Mesenchymal stem cell (in vitro differentiated cells and primary cell): ENCODE data around the gene RBMXL3.

ENCODE experiments used
- DNase-seq: peaks from one replicate; pipeline ENCODE4 v3.0.0-alpha.2; 2013
- H2AFZ ChIP-seq: one replicate; pipeline ENCODE4 v1.6.1; 2013; ENCODE audit warnings: low read depth, mild to moderate bottlenecking, control low read depth, inconsistent platforms, low read length, moderate library complexity
- H2AK5ac ChIP-seq: 2 replicates; pipeline ENCODE4 v1.6.1; 2013; ENCODE audit warnings: low read length, moderate library complexity, mild to moderate bottlenecking, inconsistent platforms; ENCODE audit not compliant: severe bottlenecking
- H2BK120ac ChIP-seq: one replicate; pipeline ENCODE4 v1.6.1; 2013; ENCODE audit warnings: low read depth, mild to moderate bottlenecking, inconsistent platforms, low read length, moderate library complexity
- H2BK12ac ChIP-seq, 2 experiments: one replicate each; pipeline ENCODE4 v1.6.1; 2013; ENCODE audit warnings: inconsistent platforms in 2 of 2, low read length in 2 of 2, mild to moderate bottlenecking in 2 of 2, moderate library complexity in 2 of 2, control low read depth in 1 of 2
- H2BK15ac ChIP-seq: one replicate; pipeline ENCODE4 v1.6.1; 2013; ENCODE audit warnings: mild to moderate bottlenecking, low read depth, inconsistent platforms; ENCODE audit not compliant: poor library complexity, severe bottlenecking
- H2BK5ac ChIP-seq: 2 replicates; pipeline ENCODE4 v1.6.1; 2013; ENCODE audit warnings: low read depth, mild to moderate bottlenecking, low read length, control low read depth, inconsistent platforms; ENCODE audit not compliant: poor library complexity, severe bottlenecking
- H3K14ac ChIP-seq, 2 experiments: one replicate each; pipeline ENCODE4 v1.6.1; 2013; ENCODE audit warnings: inconsistent platforms in 2 of 2, low read length in 2 of 2, control low read depth in 1 of 2, mild to moderate bottlenecking in 1 of 2, moderate library complexity in 1 of 2
- H3K18ac ChIP-seq, 2 experiments: one replicate each; pipeline ENCODE4 v1.6.1; 2013; ENCODE audit warnings: inconsistent platforms in 2 of 2, low read length in 2 of 2, control low read depth in 1 of 2, low read depth in 1 of 2, mild to moderate bottlenecking in 1 of 2
- H3K23ac ChIP-seq, 2 experiments: one replicate each; pipeline ENCODE4 v1.6.1; 2013; ENCODE audit warnings: inconsistent platforms in 2 of 2, low read length in 2 of 2, mild to moderate bottlenecking in 2 of 2, moderate library complexity in 2 of 2, control low read depth in 1 of 2
- H3K27ac ChIP-seq: 2 replicates; pipeline ENCODE4 v1.5.1; 2013; ENCODE audit warnings: mild to moderate bottlenecking, moderate library complexity, low read length, control low read depth, inconsistent platforms; ENCODE audit not compliant: poor library complexity, severe bottlenecking
- H3K27me3 ChIP-seq, 2 experiments: 2 replicates each; pipeline versions ENCODE4 v1.6.1 to v1.7.0; 2013; ENCODE audit warnings: low read length in 2 of 2, mild to moderate bottlenecking in 2 of 2, moderate library complexity in 2 of 2, control low read depth in 1 of 2, inconsistent platforms in 1 of 2; ENCODE audit not compliant: control insufficient read depth in 1 of 2, insufficient read depth in 1 of 2
- H3K36me3 ChIP-seq, 2 experiments: 2 replicates each; pipeline versions ENCODE4 v1.6.1 to v1.7.0; 2013; ENCODE audit warnings: low read length in 2 of 2, control low read depth in 1 of 2, inconsistent platforms in 1 of 2, low read depth in 1 of 2, mild to moderate bottlenecking in 1 of 2; ENCODE audit not compliant: insufficient read depth in 2 of 2, control insufficient read depth in 1 of 2
- H3K4ac ChIP-seq, 2 experiments: one replicate each; pipeline ENCODE4 v1.6.1; 2013; ENCODE audit warnings: inconsistent platforms in 2 of 2, low read length in 2 of 2, mild to moderate bottlenecking in 2 of 2, moderate library complexity in 2 of 2, control low read depth in 1 of 2, low read depth in 1 of 2
- H3K4me1 ChIP-seq: 2 replicates; pipeline ENCODE4 v1.6.1; 2013; ENCODE audit warnings: low read depth, low read length, control low read depth; ENCODE audit not compliant: control insufficient read depth, insufficient read depth
- H3K4me2 ChIP-seq: 2 replicates; pipeline ENCODE4 v1.6.1; 2013; ENCODE audit warnings: low read length, mild to moderate bottlenecking, inconsistent platforms; ENCODE audit not compliant: poor library complexity, severe bottlenecking
- H3K4me3 ChIP-seq, 2 experiments: 2 replicates each; pipeline versions ENCODE4 v1.5.1 to v1.7.0; 2013; ENCODE audit warnings: low read length in 2 of 2, mild to moderate bottlenecking in 2 of 2, control low read depth in 1 of 2, low read depth in 1 of 2; ENCODE audit not compliant: insufficient read depth in 1 of 2
- H3K79me1 ChIP-seq: replicated peaks from 2 replicates; pipeline ENCODE4 v1.6.1; 2013; ENCODE audit warnings: mild to moderate bottlenecking, control low read depth, low read length, inconsistent platforms; ENCODE audit not compliant: poor library complexity, severe bottlenecking
- H3K9ac ChIP-seq: 2 replicates; pipeline ENCODE4 v1.7.0; 2013; ENCODE audit warnings: mild to moderate bottlenecking, low read length, moderate library complexity
- H3K9me3 ChIP-seq: 2 replicates; pipeline ENCODE4 v1.7.0; 2013; ENCODE audit warnings: mild to moderate bottlenecking, low read length; ENCODE audit not compliant: control insufficient read depth
- H4K8ac ChIP-seq: one replicate; pipeline ENCODE4 v1.6.1; 2013; ENCODE audit warnings: inconsistent platforms, mild to moderate bottlenecking, low read length, moderate library complexity
- H4K91ac ChIP-seq: one replicate; pipeline ENCODE4 v1.6.1; 2013; ENCODE audit warnings: mild to moderate bottlenecking, low read length, inconsistent platforms
- WGBS: methylation state at CpG from one replicate; pipeline ENCODE4 v1.1.7; 2013; ENCODE audit warnings: mixed read lengths; 5-methylcytosine and 5-hydroxymethylcytosine counted together

Gene RBMXL3

DNA sequence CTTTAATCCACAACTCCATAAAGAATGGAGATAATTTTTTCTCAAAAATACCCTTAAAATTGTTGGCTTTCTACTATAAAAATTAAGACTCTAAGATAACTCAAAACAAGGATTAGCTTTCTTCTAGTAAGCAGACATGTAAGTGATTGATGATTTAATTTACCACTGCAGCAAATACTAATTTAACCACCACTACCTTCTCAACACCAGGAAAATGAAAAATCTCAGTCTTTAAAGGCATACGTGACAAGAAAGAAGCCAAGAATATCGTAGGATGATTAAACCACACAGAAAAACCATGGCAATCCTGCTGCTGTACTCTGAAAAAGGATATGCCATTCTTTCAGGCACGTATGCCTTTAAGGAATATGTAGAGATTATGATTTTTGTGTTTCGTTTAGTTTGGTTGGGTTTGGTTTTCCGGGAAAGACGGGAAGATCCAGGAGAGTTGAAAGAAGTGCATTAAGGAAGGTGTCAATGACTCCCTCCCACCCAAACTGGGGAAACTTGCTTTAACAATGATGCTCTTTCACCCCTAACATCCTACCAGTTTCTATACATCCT lies 43.8 kb downstream of the RBMXL3 start:
- H2AK5ac ChIP-seq, result no peak overlapping the region
- H3K4me1 ChIP-seq, result no peaks in the 10 kb centered on the region
- H3K4ac ChIP-seq, result peak overlapping the region in 1 of 2 experiments; percentile 26
- H2BK15ac ChIP-seq, result no peak overlapping the region
- H3K27me3 ChIP-seq, result peaks cover 0 to 38% of the 10 kb centered on the region in 2 experiments
- no peaks in the 10 kb centered on the region for H3K79me1 ChIP-seq
- H3K18ac ChIP-seq, result peak overlapping the region in 1 of 2 experiments; percentile 82
- peak overlapping the region in 1 of 2 experiments; percentile 78 for H2BK12ac ChIP-seq
- H3K27ac ChIP-seq, result no peak overlapping the region
- no peak overlapping the region for H2BK5ac ChIP-seq
- H2AFZ ChIP-seq, result peak overlapping the region; percentile 88
- H3K9ac ChIP-seq, result peak overlapping the region; percentile 85
- peak overlapping the region in 1 of 2 experiments; percentile 91 for H3K14ac ChIP-seq
- no peak overlapping the region for H4K91ac ChIP-seq
- H3K4me2 ChIP-seq, result peak overlapping the region; percentile 91
- no peak for DNase-seq
- no peak overlapping the region for H4K8ac ChIP-seq
- H3K4me3 ChIP-seq, result peak overlapping the region; percentile 81 to 88
- no peak overlapping the region for H2BK120ac ChIP-seq
- H3K23ac ChIP-seq, result no peak overlapping the region
- no peaks in the 10 kb centered on the region for H3K9me3 ChIP-seq
- WGBS, result 33% methylated on average over 3 of the region's 6 CpGs
- no peaks in the 10 kb centered on the region for H3K36me3 ChIP-seq

DNA sequence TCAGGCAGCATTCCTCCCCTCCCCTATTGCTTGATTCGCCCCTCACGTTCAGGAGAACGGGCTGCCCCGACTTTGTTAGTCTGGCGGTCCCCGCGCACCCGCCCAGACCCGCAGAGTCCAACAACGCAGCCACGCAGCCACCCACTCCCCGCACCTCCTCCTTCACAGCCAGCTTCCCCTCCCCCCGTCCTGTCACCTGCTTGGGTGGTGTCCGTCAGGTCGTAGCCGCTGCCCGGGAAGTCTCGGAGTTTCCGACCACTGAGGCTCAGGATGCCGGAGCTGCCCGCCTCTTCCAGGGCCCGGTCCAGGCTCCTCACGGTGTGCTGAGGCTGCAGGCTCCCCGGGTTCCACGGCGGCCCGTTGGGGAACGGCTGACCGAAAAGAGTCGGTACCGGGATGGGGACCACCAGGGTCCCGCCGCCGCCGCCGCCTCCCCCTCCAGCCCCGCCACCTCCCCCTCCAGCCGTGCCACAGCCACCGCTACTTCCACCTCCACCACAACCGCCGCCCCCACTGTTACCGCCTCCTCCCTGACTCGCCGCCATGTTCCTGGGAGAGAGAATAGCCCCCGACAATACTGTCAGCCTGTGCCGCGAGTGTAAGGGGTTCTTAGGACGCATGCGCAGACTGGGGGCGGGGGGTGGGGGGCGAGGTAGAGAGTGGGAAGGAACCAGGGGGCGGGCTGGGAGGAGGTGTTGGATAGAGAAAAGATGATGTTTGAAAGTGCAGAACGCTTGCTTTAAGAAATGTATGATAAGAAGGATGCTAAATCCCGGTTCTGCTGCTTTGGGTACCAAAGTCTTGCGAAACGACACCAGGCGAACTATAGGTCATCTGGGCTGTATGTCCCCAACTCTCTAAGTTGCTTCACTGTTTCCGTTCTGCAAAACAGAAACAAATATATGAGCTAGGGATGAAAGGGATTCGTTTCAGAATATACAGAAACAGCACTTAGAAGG lies 44.6 kb downstream of the RBMXL3 start, which contains the start of gene LRCH2:
LRCH2 (minus strand) TSS at position 600 of the 959 bp plus-strand sequence; CDS start at position 545, 55 bp downstream.
- H3K9ac ChIP-seq, result peak within 1 kb of the TSS; percentile 85
- H3K23ac ChIP-seq, result peak within 1 kb of the TSS in 1 of 2 experiments; percentile 83
- peak within 1 kb of the TSS; percentile 70 to 82 for H3K18ac ChIP-seq
- peak within 1 kb of the TSS in 1 of 2 experiments; percentile 78 for H2BK12ac ChIP-seq
- H3K4me2 ChIP-seq, result peak within 1 kb of the TSS; percentile 91
- WGBS, result 0% methylated on average over 29 of the region's 59 CpGs
- H2BK5ac ChIP-seq, result no peak within 1 kb of the TSS
- H3K27ac ChIP-seq, result no peak within 1 kb of the TSS
- H4K8ac ChIP-seq, result no peak within 1 kb of the TSS
- H2AK5ac ChIP-seq, result no peak within 1 kb of the TSS
- H3K36me3 ChIP-seq, result no peaks in the 10 kb centered on the region
- no peak within 1 kb of the TSS for H2BK15ac ChIP-seq
- peak within 1 kb of the TSS in 1 of 2 experiments; percentile 26 for H3K4ac ChIP-seq
- peak within 1 kb of the TSS; percentile 81 to 88 for H3K4me3 ChIP-seq
- DNase-seq, result peak; percentile 65
- H2BK120ac ChIP-seq, result peak within 1 kb of the TSS; percentile 49
- peaks cover 0 to 39% of the 10 kb centered on the region in 2 experiments for H3K27me3 ChIP-seq
- H3K9me3 ChIP-seq, result no peaks in the 10 kb centered on the region
- peak within 1 kb of the TSS; percentile 88 for H2AFZ ChIP-seq
- H3K14ac ChIP-seq, result peak within 1 kb of the TSS in 1 of 2 experiments; percentile 91
- no peaks in the 10 kb centered on the region for H3K4me1 ChIP-seq
- peak within 1 kb of the TSS; percentile 83 for H4K91ac ChIP-seq
- H3K79me1 ChIP-seq, result no peaks in the 10 kb centered on the region

DNA sequence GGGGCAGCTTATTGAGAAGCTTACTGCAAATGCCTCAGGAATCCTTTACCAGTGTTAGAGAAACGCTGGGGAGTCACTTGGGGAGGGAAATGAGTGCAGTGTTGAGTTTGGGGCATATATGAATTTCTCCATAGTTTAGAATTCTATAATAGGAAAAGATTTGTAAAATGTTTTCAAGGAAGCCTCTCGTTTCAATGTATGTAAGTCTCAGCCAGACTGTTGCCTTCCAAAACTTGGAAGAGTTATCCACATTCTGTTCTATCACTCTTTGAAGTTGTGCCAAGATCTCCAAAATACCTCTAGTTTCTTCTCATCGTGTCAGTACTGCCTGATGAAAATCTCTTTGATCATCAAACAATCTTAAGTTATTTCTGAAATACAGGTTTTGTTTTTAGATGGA lies 45.3 kb downstream of the RBMXL3 start:
- Histone ChIP-seq H4K91ac (no peak overlapping the region), H3K18ac (no peak overlapping the region), H2BK15ac (no peak overlapping the region), H3K4me2 (peak overlapping the region; percentile 51), H3K4me1 (no peaks in the 10 kb centered on the region), H2AK5ac (no peak overlapping the region), H2AFZ (no peak overlapping the region), H3K27ac (no peak overlapping the region), H2BK12ac (no peak overlapping the region), H2BK5ac (no peak overlapping the region), H3K4me3 (peak overlapping the region in 1 of 2 experiments; percentile 88), H3K27me3 (peaks cover 0 to 33% of the 10 kb centered on the region in 2 experiments), H2BK120ac (no peak overlapping the region), H3K4ac (no peak overlapping the region), H3K36me3 (no peaks in the 10 kb centered on the region), H3K9me3 (no peaks in the 10 kb centered on the region), H3K79me1 (no peaks in the 10 kb centered on the region), H3K23ac (no peak overlapping the region), H4K8ac (no peak overlapping the region), H3K14ac (no peak overlapping the region), H3K9ac (peak overlapping the region; percentile 58)
- 0% methylated on average over 1 of the region's 3 CpGs for WGBS
- DNase-seq, result no peak

DNA sequence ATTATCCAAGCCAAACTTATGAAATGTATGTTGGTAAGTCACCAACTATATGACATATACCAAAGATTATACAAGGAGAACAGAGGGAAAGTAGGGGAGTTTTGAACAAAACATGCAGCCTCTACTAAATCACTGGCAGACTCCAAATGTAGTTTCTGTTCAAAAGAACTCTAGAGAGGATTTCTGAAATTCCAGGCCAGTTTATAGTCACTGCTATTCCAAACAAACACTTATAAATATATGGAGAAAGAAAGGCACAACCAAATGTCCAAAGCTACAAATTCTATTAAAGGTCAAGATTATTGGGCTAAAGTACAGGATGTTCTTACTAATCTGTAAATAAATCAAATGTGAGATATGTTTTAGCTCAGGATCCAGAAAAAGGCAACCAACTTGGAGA lies 47.4 kb downstream of the RBMXL3 start:
- no peak overlapping the region for H2BK15ac ChIP-seq
- no peak overlapping the region for H2AFZ ChIP-seq
- peaks cover 0 to 28% of the 10 kb centered on the region in 2 experiments for H3K27me3 ChIP-seq
- no peak overlapping the region for H3K14ac ChIP-seq
- no peak overlapping the region for H4K8ac ChIP-seq
- no peaks in the 10 kb centered on the region for H3K4me1 ChIP-seq
- H3K4me3 ChIP-seq, result no peak overlapping the region
- H2BK5ac ChIP-seq, result no peak overlapping the region
- H3K4me2 ChIP-seq, result no peak overlapping the region
- no peak overlapping the region for H3K4ac ChIP-seq
- DNase-seq, result no peak
- no peaks in the 10 kb centered on the region for H3K79me1 ChIP-seq
- no peak overlapping the region for H3K9ac ChIP-seq
- no peak overlapping the region for H2BK120ac ChIP-seq
- no peak overlapping the region for H2BK12ac ChIP-seq
- no peaks in the 10 kb centered on the region for H3K36me3 ChIP-seq
- H3K23ac ChIP-seq, result no peak overlapping the region
- no peaks in the 10 kb centered on the region for H3K9me3 ChIP-seq
- H3K18ac ChIP-seq, result no peak overlapping the region
- no peak overlapping the region for H2AK5ac ChIP-seq
- H3K27ac ChIP-seq, result no peak overlapping the region
- no peak overlapping the region for H4K91ac ChIP-seq
